DND-41 (cell line): Measurements from ENCODE around the gene DYSF.

ENCODE experiments used
- EZH2 ChIP-seq: IDR thresholded peaks from 3 replicates; pipeline ENCODE4 v1.6.1; 2012; ENCODE audit warnings: borderline replicate concordance, low read depth, mild to moderate bottlenecking, moderate library complexity, low read length, inconsistent platforms; ENCODE audit not compliant: severe bottlenecking
- TF ChIP-seq, protein P1 (sequence below): IDR thresholded peaks from 2 replicates; pipeline ENCODE4 v1.5.1; 2012; ENCODE audit warnings: borderline replicate concordance, low read length, moderate library complexity, mild to moderate bottlenecking; ENCODE audit not compliant: poor library complexity, severe bottlenecking; ENCODE audit errors: extremely low read depth

DNA sequence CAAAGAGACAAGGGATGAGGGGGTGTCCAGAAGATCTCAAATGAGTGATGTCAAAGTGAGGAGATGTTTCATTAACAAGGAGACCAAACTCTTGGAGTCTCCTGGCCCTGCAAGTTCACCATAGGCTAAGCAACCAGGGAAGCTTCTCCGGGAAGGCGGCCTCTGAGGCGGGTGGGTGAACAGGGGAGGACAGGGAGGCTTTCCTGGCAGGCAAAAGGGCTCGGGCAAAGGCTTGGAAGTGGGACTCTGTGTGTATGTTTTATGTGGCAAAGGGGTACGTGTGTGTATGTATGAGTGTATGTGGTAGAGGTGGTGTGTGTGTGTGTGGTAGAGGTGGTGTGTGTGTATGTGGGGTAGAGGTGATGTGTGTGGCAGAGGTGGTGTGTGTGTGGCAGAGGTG is 163.9 kb downstream of the DYSF start:
- TF ChIP-seq, protein P1, sequence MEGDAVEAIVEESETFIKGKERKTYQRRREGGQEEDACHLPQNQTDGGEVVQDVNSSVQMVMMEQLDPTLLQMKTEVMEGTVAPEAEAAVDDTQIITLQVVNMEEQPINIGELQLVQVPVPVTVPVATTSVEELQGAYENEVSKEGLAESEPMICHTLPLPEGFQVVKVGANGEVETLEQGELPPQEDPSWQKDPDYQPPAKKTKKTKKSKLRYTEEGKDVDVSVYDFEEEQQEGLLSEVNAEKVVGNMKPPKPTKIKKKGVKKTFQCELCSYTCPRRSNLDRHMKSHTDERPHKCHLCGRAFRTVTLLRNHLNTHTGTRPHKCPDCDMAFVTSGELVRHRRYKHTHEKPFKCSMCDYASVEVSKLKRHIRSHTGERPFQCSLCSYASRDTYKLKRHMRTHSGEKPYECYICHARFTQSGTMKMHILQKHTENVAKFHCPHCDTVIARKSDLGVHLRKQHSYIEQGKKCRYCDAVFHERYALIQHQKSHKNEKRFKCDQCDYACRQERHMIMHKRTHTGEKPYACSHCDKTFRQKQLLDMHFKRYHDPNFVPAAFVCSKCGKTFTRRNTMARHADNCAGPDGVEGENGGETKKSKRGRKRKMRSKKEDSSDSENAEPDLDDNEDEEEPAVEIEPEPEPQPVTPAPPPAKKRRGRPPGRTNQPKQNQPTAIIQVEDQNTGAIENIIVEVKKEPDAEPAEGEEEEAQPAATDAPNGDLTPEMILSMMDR: no peak
- TF ChIP-seq EZH2: no peak
